Smooth muscle cell (in vitro differentiated cells): Measurements from ENCODE around the gene PDLIM5. TPM values are rescaled to one million over a fixed set of nuclear protein-coding genes. Genes with fewer than 3 reads are reported as not detected.

ENCODE experiments used
- DNase-seq: peaks from one replicate; lab custom pipeline; 2025; ENCODE audit not compliant: unreplicated experiment; lab: John Stamatoyannopoulos, UW
- H2AFZ ChIP-seq: fragments of 200-600 bp; sonication (generic); 2 replicates; pipeline ENCODE4 v1.6.0; 2016; ENCODE audit warnings: antibody characterized with exemption, low read depth, mild to moderate bottlenecking
- H3F3A ChIP-seq: fragments of 200-600 bp; sonication (generic); 2 replicates; pipeline ENCODE4 v1.6.0; 2017; ENCODE audit warnings: antibody characterized with exemption, low read depth
- H3K27ac ChIP-seq: fragments of 200-600 bp; sonication (generic); 2 replicates; pipeline ENCODE4 v1.5.1; 2016; ENCODE audit warnings: low read depth, mild to moderate bottlenecking
- H3K27me3 ChIP-seq: fragments of 200-600 bp; sonication (generic); 2 replicates; pipeline ENCODE4 v1.6.1; 2016; ENCODE audit warnings: low read depth, mild to moderate bottlenecking
- H3K36me3 ChIP-seq: fragments of 200-600 bp; sonication (generic); 2 replicates; pipeline ENCODE4 v1.5.1; 2016; ENCODE audit warnings: low read depth
- H3K4me1 ChIP-seq: fragments of 200-600 bp; sonication (generic); 2 replicates; pipeline ENCODE4 v1.5.1; 2016; ENCODE audit warnings: low read depth
- H3K4me2 ChIP-seq: fragments of 200-600 bp; sonication (generic); 2 replicates; pipeline ENCODE4 v1.6.0; 2016; ENCODE audit warnings: mild to moderate bottlenecking
- H3K4me3 ChIP-seq: fragments of 200-600 bp; sonication (generic); 2 replicates; pipeline ENCODE4 v1.5.1; 2016; ENCODE audit warnings: mild to moderate bottlenecking
- H3K79me2 ChIP-seq: fragments of 200-600 bp; sonication (generic); 2 replicates; pipeline ENCODE4 v1.6.0; 2016; ENCODE audit warnings: low read depth, mild to moderate bottlenecking
- H3K9ac ChIP-seq: fragments of 200-600 bp; sonication (generic); 2 replicates; pipeline ENCODE4 v1.6.0; 2016; ENCODE audit warnings: low read depth
- H3K9me3 ChIP-seq: fragments of 200-600 bp; sonication (generic); replicated peaks from 2 replicates; pipeline ENCODE4 v1.5.1; 2016; ENCODE audit warnings: low read depth
- H4K20me1 ChIP-seq: fragments of 200-600 bp; sonication (generic); 2 replicates; pipeline ENCODE4 v1.6.0; 2016; ENCODE audit warnings: low read depth
- WGBS: methylation state at CpG from one replicate; pipeline ENCODE4 v1.1.7; 2016; ENCODE audit warnings: low lambda C conversion rate; 5-methylcytosine and 5-hydroxymethylcytosine counted together
- polyA plus RNA-seq: library from polyadenylated mRNA; unstranded; fragments of >200 nt; fragmentation: Nextera tagmentation; extraction: Ambion mirVana; gene quantifications from 2 replicates; pipeline ENCODE4 v1.2.1, GENCODE V29; 2016
- total RNA-seq: library from RNA; depleted of rRNA; stranded (reverse); fragments of >200 nt; gene quantifications from 2 replicates; pipeline ENCODE4 v1.2.3, GENCODE V29; 2014
- TF ChIP-seq, protein P1 (sequence below): fragments of 200-600 bp; sonication (generic); IDR thresholded peaks from 2 replicates; pipeline ENCODE4 v1.5.1; 2017; ENCODE audit warnings: borderline replicate concordance, mild to moderate bottlenecking, antibody characterized with exemption; ENCODE audit not compliant: insufficient read depth, poor library complexity, severe bottlenecking

PDLIM5 gene
- total and polyA plus RNA-seq, 2 experiments from 2014 or later, result 129 to 150 TPM

DNA sequence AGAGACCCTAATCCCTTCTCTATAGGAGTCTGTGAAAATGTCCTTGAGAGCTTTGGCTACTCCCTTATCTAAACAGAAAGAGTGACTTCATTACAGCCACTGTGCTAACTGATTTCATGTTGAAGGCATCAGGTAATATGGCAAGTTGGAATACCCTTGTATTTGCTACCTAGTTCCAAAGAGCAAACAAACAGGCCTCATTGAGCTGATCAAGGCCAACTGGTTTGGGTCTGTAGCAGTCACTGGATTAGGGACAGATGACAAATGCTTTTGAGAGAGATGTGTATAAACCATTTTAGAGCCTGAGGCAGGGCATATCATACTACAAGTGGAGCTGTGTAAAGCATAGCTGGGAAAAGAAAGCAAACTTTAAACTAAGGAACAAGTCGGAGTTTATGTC, 22.9 kb upstream of the PDLIM5 start:
- Histone ChIP-seq H3K27ac (no peak overlapping the region), H3K9ac (no peak overlapping the region), H2AFZ (no peak overlapping the region), H3K4me3 (no peak overlapping the region), H4K20me1 (no peaks in the 10 kb centered on the region), H3K36me3 (no peaks in the 10 kb centered on the region), H3K27me3 (no peaks in the 10 kb centered on the region), H3F3A (no peaks in the 10 kb centered on the region), H3K79me2 (no peaks in the 10 kb centered on the region), H3K4me2 (no peak overlapping the region), H3K4me1 (no peaks in the 10 kb centered on the region), H3K9me3 (peaks cover 6% of the 10 kb centered on the region)
- 88% methylated on average over 1 of the region's 1 CpG for WGBS
- no peak for DNase-seq
- TF ChIP-seq, protein P1, sequence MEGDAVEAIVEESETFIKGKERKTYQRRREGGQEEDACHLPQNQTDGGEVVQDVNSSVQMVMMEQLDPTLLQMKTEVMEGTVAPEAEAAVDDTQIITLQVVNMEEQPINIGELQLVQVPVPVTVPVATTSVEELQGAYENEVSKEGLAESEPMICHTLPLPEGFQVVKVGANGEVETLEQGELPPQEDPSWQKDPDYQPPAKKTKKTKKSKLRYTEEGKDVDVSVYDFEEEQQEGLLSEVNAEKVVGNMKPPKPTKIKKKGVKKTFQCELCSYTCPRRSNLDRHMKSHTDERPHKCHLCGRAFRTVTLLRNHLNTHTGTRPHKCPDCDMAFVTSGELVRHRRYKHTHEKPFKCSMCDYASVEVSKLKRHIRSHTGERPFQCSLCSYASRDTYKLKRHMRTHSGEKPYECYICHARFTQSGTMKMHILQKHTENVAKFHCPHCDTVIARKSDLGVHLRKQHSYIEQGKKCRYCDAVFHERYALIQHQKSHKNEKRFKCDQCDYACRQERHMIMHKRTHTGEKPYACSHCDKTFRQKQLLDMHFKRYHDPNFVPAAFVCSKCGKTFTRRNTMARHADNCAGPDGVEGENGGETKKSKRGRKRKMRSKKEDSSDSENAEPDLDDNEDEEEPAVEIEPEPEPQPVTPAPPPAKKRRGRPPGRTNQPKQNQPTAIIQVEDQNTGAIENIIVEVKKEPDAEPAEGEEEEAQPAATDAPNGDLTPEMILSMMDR, result no peak

DNA sequence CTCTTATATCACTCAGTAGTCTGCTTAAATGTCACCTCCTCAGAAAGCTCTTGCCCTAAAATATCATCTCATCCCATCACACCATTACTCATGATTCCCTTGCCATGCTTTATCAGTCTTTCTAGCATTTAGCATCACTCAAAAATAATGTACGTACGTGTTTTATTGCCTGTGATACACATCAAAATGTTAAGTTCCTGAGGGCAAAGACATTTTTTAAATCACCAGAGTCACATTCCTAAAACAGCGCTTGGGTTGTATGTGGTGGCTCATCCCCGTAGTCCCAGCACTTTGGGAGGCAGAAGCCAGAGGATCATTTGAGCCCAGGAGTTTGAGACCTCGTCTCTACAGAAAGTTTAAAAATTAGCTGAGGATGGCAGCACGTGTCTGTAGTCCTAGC, 21.3 kb upstream of the PDLIM5 start:
- Histone ChIP-seq H3K4me2 (no peak overlapping the region), H3K9me3 (peaks cover 6% of the 10 kb centered on the region), H3K79me2 (no peaks in the 10 kb centered on the region), H3K27ac (no peak overlapping the region), H3K27me3 (no peaks in the 10 kb centered on the region), H3K9ac (no peak overlapping the region), H3K36me3 (no peaks in the 10 kb centered on the region), H3K4me1 (no peaks in the 10 kb centered on the region), H3K4me3 (no peak overlapping the region), H4K20me1 (no peaks in the 10 kb centered on the region), H3F3A (no peaks in the 10 kb centered on the region), H2AFZ (peak overlapping the region; percentile 4)
- WGBS, result 68% methylated on average over 6 of the region's 6 CpGs
- no peak for DNase-seq
- TF ChIP-seq, protein P1, result no peak

DNA sequence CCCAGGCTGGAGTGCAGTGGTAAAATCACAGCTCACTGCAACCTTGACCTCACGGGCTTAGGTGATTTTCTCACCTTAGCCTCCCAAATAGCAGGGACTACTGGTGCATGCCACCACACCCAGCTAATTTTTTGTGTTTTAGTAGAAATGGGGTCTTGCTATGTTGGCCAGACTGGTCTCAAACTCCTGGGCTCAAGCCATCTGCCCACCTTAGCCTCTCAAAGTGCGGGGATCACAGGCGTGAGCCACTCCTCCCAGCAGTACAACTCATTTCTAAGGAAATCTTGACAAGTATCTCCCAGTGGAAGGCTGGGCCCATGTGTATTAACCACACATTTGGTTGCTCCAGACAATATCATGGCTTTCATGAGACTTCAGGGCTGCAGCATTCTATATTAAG, 20.4 kb upstream of the PDLIM5 start:
- H2AFZ ChIP-seq, result no peak overlapping the region
- no peaks in the 10 kb centered on the region for H3K9me3 ChIP-seq
- no peak overlapping the region for H3K27ac ChIP-seq
- H3K4me3 ChIP-seq, result no peak overlapping the region
- no peaks in the 10 kb centered on the region for H3K4me1 ChIP-seq
- 96% methylated on average over 3 of the region's 3 CpGs for WGBS
- H3K9ac ChIP-seq, result no peak overlapping the region
- no peak overlapping the region for H3K4me2 ChIP-seq
- H3F3A ChIP-seq, result no peaks in the 10 kb centered on the region
- no peaks in the 10 kb centered on the region for H4K20me1 ChIP-seq
- no peaks in the 10 kb centered on the region for H3K79me2 ChIP-seq
- DNase-seq, result no peak
- TF ChIP-seq, protein P1, result no peak
- no peaks in the 10 kb centered on the region for H3K36me3 ChIP-seq
- H3K27me3 ChIP-seq, result no peaks in the 10 kb centered on the region

DNA sequence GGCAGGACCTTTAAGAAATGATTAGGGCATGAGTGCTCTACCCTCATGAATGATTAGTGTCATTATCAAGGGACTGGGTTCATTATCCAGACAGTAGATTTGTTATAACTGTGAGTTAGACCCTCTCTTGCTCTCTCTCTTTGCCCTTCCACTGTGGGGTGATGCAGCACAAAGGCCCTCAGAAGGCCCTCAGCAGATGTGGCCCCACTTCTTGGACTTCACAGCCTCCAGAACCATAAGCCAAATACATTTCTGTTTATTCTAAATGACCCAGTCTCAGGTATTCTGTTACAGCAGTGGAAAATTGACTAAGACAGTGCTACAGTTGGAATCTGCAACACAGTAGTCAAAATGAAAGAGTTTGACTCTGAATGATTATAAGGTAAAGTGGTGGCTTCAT, 17.2 kb upstream of the PDLIM5 start:
- no peaks in the 10 kb centered on the region for H3F3A ChIP-seq

More for the DNA sequence above, 17.2 kb upstream of the PDLIM5 start:
- Histone ChIP-seq H3K27me3 (no peaks in the 10 kb centered on the region), H3K4me1 (no peaks in the 10 kb centered on the region), H2AFZ (no peak overlapping the region), H3K36me3 (no peaks in the 10 kb centered on the region), H3K4me2 (no peak overlapping the region), H3K27ac (no peak overlapping the region), H3K9ac (no peak overlapping the region), H3K4me3 (no peak overlapping the region), H4K20me1 (no peaks in the 10 kb centered on the region), H3K9me3 (no peaks in the 10 kb centered on the region), H3K79me2 (no peaks in the 10 kb centered on the region)
- TF ChIP-seq, protein P1, result no peak
- no peak for DNase-seq
